Loucy (cell line): ENCODE measurements around the gene ID1.

ENCODE experiments used
- H2AFZ ChIP-seq: fragments of 200-600 bp; sonication (generic); 2 replicates; pipeline ENCODE4 v1.6.0; 2016; ENCODE audit warnings: antibody characterized with exemption, mild to moderate bottlenecking, low read length, moderate library complexity
- H3F3A ChIP-seq: fragments of 200-600 bp; 2 replicates; pipeline ENCODE4 v1.6.0; 2016; ENCODE audit warnings: antibody characterized with exemption, low read depth, mild to moderate bottlenecking
- H3K27me3 ChIP-seq: fragments of 200-600 bp; sonication (generic); 2 replicates; pipeline ENCODE4 v1.6.1; 2014; ENCODE audit warnings: low read length, mild to moderate bottlenecking; ENCODE audit not compliant: insufficient read depth, poor library complexity, severe bottlenecking
- H3K36me3 ChIP-seq: fragments of 200-600 bp; sonication (generic); 2 replicates; pipeline ENCODE4 v1.6.1; 2016; ENCODE audit warnings: low read length; ENCODE audit not compliant: insufficient read depth
- H3K4me1 ChIP-seq: fragments of 200-600 bp; sonication (generic); 2 replicates; pipeline ENCODE4 v1.5.1; 2014; ENCODE audit warnings: low read length, mild to moderate bottlenecking; ENCODE audit not compliant: insufficient read depth, poor library complexity, severe bottlenecking
- H3K4me2 ChIP-seq: fragments of 200-600 bp; sonication (generic); 2 replicates; pipeline ENCODE4 v1.6.0; 2014; ENCODE audit warnings: antibody characterized with exemption, low read length, low read depth, mild to moderate bottlenecking; ENCODE audit not compliant: poor library complexity, severe bottlenecking
- H3K4me3 ChIP-seq: fragments of 200-600 bp; sonication (generic); 2 replicates; pipeline ENCODE4 v1.5.1; 2014; ENCODE audit warnings: low read length, mild to moderate bottlenecking, mixed read lengths; ENCODE audit not compliant: poor library complexity, severe bottlenecking
- H3K79me2 ChIP-seq: fragments of 200-600 bp; sonication (generic); 2 replicates; pipeline ENCODE4 v1.6.1; 2014; ENCODE audit warnings: low read length; ENCODE audit not compliant: insufficient read depth
- H3K9ac ChIP-seq: fragments of 200-600 bp; sonication (generic); 2 replicates; pipeline ENCODE4 v1.6.0; 2014; ENCODE audit warnings: mild to moderate bottlenecking, low read depth, low read length, moderate library complexity; ENCODE audit not compliant: poor library complexity, severe bottlenecking
- H3K9me2 ChIP-seq: fragments of 200-600 bp; sonication (generic); replicated peaks from 2 replicates; pipeline ENCODE4 v1.6.1; 2016; ENCODE audit warnings: low read depth, low read length, mixed read lengths
- H3K9me3 ChIP-seq: fragments of 200-600 bp; sonication (generic); 2 replicates; pipeline ENCODE4 v1.6.1; 2014; ENCODE audit warnings: mild to moderate bottlenecking, antibody characterized with exemption, low read length, low read depth; ENCODE audit not compliant: insufficient read depth
- H4K20me1 ChIP-seq: fragments of 200-600 bp; sonication (generic); 2 replicates; pipeline ENCODE4 v1.6.0; 2014; ENCODE audit warnings: antibody characterized with exemption, low read length, mild to moderate bottlenecking; ENCODE audit not compliant: insufficient read depth, poor library complexity, severe bottlenecking
- CTCF ChIP-seq: fragments of 200-600 bp; sonication (generic); conservative IDR thresholded peaks from 2 replicates; pipeline ENCODE4 v1.5.1; 2014; ENCODE audit warnings: mild to moderate bottlenecking, antibody characterized with exemption, low read length
- EZH2phosphoT487 ChIP-seq: fragments of 200-600 bp; IDR thresholded peaks from 2 replicates; pipeline ENCODE4 v1.6.1; 2018; ENCODE audit warnings: antibody characterized with exemption, mild to moderate bottlenecking, moderate library complexity, borderline replicate concordance

Gene ID1

GRCh38 chr20:31630187-31630790, 25.2 kb downstream of the ID1 start:
- H3K4me1 ChIP-seq = no peaks in the 10 kb centered on the region
- H3K79me2 ChIP-seq = no peaks in the 10 kb centered on the region
- H2AFZ ChIP-seq = peak overlapping the region; percentile 36; the same call in 1 of the 2 replicates
- H3K4me2 ChIP-seq = no peak overlapping the region
- no peaks in the 10 kb centered on the region for H3K9me2 ChIP-seq
- no peak for TF ChIP-seq CTCF
- no peak for TF ChIP-seq EZH2phosphoT487
- no peaks in the 10 kb centered on the region for H3K9me3 ChIP-seq
- H4K20me1 ChIP-seq = no peaks in the 10 kb centered on the region
- no peak overlapping the region for H3K9ac ChIP-seq
- H3K36me3 ChIP-seq = no peaks in the 10 kb centered on the region
- no peaks in the 10 kb centered on the region for H3K27me3 ChIP-seq
- H3K4me3 ChIP-seq = no peak overlapping the region
- no peaks in the 10 kb centered on the region for H3F3A ChIP-seq

GRCh38 chr20:31632548-31633338, 27.7 kb downstream of the ID1 start:
- Histone ChIP-seq H4K20me1 (no peaks in the 10 kb centered on the region), H3K9ac (no peak overlapping the region), H2AFZ (no peak overlapping the region), H3K9me2 (no peaks in the 10 kb centered on the region), H3K36me3 (no peaks in the 10 kb centered on the region), H3K4me1 (no peaks in the 10 kb centered on the region), H3F3A (no peaks in the 10 kb centered on the region), H3K79me2 (no peaks in the 10 kb centered on the region), H3K27me3 (no peaks in the 10 kb centered on the region), H3K4me2 (no peak overlapping the region), H3K9me3 (no peaks in the 10 kb centered on the region), H3K4me3 (no peak overlapping the region)
- TF ChIP-seq CTCF (no peak), EZH2phosphoT487 (no peak)

- H3K9ac ChIP-seq = no peak overlapping the region
- no peak overlapping the region for H2AFZ ChIP-seq
- H3K36me3 ChIP-seq = no peaks in the 10 kb centered on the region
- H3F3A ChIP-seq = no peaks in the 10 kb centered on the region
- no peaks in the 10 kb centered on the region for H3K4me1 ChIP-seq
- TF ChIP-seq EZH2phosphoT487 = no peak
- no peak for TF ChIP-seq CTCF
- no peak overlapping the region for H3K4me2 ChIP-seq
- no peaks in the 10 kb centered on the region for H3K9me2 ChIP-seq
- H3K79me2 ChIP-seq = no peaks in the 10 kb centered on the region
- no peaks in the 10 kb centered on the region for H3K27me3 ChIP-seq
- no peaks in the 10 kb centered on the region for H3K9me3 ChIP-seq
- no peak overlapping the region for H3K4me3 ChIP-seq
- H4K20me1 ChIP-seq = no peaks in the 10 kb centered on the region
These were observed 28.3 kb downstream of the ID1 start for GRCh38 chr20:31633339-31633914.
